Germinal center (tissue), 1 donor: ENCODE measurements around the gene NCK2.

ENCODE experiments used
- DNase-seq: peaks from one replicate; pipeline ENCODE4 v3.0.0; 2012; ENCODE audit warnings: mixed read lengths, low spot score

The NCK2 gene

GRCh38 chr2:105814291-105814940 lies 69.7 kb downstream of the NCK2 start:
- no peak for DNase-seq

- DNase-seq = no peak
These were observed 70.7 kb downstream of the NCK2 start for GRCh38 chr2:105815401-105815800.

GRCh38 chr2:105820151-105820550 lies 75.4 kb downstream of the NCK2 start:
- no peak for DNase-seq

GRCh38 chr2:105820691-105821090 lies 76.0 kb downstream of the NCK2 start:
- no peak for DNase-seq

- DNase-seq = no peak
These were observed 76.9 kb downstream of the NCK2 start for GRCh38 chr2:105821428-105822125.

GRCh38 chr2:105822186-105822585 lies 77.5 kb downstream of the NCK2 start:
- DNase-seq = no peak

- no peak for DNase-seq
These were observed 79.7 kb downstream of the NCK2 start for GRCh38 chr2:105824446-105824845.

- DNase-seq = no peak
These were observed 82.8 kb downstream of the NCK2 start for GRCh38 chr2:105827351-105828096.

- DNase-seq = no peak
These were observed 83.8 kb downstream of the NCK2 start for GRCh38 chr2:105828558-105828957.

GRCh38 chr2:105834931-105835330 lies 90.2 kb downstream of the NCK2 start:
- no peak for DNase-seq

GRCh38 chr2:105836341-105836740 lies 91.6 kb downstream of the NCK2 start:
- DNase-seq = no peak

- DNase-seq = no peak
These were observed 92.4 kb downstream of the NCK2 start for GRCh38 chr2:105836840-105837692.

- no peak for DNase-seq
These were observed 95.1 kb downstream of the NCK2 start for GRCh38 chr2:105839793-105840192.

GRCh38 chr2:105840933-105841332 lies 96.2 kb downstream of the NCK2 start:
- no peak for DNase-seq

- DNase-seq = no peak
These were observed 96.8 kb downstream of the NCK2 start for GRCh38 chr2:105841551-105841950.

- no peak for DNase-seq
These were observed 97.8 kb downstream of the NCK2 start for GRCh38 chr2:105842555-105842954.

- no peak for DNase-seq
These were observed 99.0 kb downstream of the NCK2 start for GRCh38 chr2:105843476-105844374.

- DNase-seq = no peak
These were observed 101.3 kb downstream of the NCK2 start for GRCh38 chr2:105845976-105846375.

- no peak for DNase-seq
These were observed 102.3 kb downstream of the NCK2 start for GRCh38 chr2:105847056-105847455.

GRCh38 chr2:105848367-105848766 lies 103.7 kb downstream of the NCK2 start:
- no peak for DNase-seq
